AG04449 (cell line): ENCODE measurements around the gene YY2.
"Not testable (repeated sequence)": the region's sequence is repeated elsewhere in the genome, so short reads cannot be mapped to it uniquely, and the experiment has no call there.

Source experiments
- CTCF ChIA-PET: fragments of 350-600 bp; formaldehyde crosslinking; extraction: SDS; loops from one replicate; lab custom pipeline; 2021; ENCODE audit warnings: antibody characterized with exemption; lab: Yijun Ruan, JAX
- POLR2A ChIA-PET: fragments of 400-600, 350-600 bp; formaldehyde crosslinking; extraction: SDS; loops from one replicate; lab custom pipeline; 2020; ENCODE audit warnings: antibody characterized with exemption, inconsistent platforms; lab: Yijun Ruan, JAX
- DNase-seq: peaks from one replicate; pipeline ENCODE4 v3.0.0-alpha.2; 2010; ENCODE audit warnings: low read depth, low spot score
- H3K4me3 ChIP-seq: 2 replicates; pipeline ENCODE4 v1.5.1; 2011; ENCODE audit warnings: low read depth, mild to moderate bottlenecking, control low read depth, low read length
- TF ChIP-seq, protein P1 (sequence below): IDR thresholded peaks from one replicate; pipeline ENCODE4 v1.5.1; 2011; ENCODE audit warnings: mild to moderate bottlenecking, moderate library complexity, low read length, control low read depth, inconsistent platforms; ENCODE audit not compliant: insufficient read depth; ENCODE audit errors: missing control alignments

The YY2 gene

DNA sequence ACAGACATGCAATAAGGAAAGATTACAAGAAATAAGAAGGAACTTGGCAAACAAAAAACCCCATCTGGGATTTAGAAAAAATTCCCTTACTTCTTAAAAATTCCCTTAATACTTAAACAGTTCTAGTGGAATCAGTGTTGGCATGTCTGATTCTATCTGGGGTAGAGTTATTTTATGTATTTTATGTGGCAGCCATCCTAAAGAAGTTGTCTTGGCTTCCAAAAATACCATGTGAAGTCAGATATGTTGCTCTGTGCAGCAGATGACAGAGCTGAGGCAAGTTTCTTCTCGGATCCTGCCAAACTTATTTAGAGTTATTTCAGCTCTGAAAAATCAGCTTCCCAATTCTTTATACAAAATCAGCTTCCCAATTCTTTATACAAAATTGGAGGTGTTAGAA lies 14.7 kb downstream of the YY2 start:
- TF ChIP-seq, protein P1, sequence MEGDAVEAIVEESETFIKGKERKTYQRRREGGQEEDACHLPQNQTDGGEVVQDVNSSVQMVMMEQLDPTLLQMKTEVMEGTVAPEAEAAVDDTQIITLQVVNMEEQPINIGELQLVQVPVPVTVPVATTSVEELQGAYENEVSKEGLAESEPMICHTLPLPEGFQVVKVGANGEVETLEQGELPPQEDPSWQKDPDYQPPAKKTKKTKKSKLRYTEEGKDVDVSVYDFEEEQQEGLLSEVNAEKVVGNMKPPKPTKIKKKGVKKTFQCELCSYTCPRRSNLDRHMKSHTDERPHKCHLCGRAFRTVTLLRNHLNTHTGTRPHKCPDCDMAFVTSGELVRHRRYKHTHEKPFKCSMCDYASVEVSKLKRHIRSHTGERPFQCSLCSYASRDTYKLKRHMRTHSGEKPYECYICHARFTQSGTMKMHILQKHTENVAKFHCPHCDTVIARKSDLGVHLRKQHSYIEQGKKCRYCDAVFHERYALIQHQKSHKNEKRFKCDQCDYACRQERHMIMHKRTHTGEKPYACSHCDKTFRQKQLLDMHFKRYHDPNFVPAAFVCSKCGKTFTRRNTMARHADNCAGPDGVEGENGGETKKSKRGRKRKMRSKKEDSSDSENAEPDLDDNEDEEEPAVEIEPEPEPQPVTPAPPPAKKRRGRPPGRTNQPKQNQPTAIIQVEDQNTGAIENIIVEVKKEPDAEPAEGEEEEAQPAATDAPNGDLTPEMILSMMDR = no peak
- ChIA-PET POLR2A (no interaction called here), CTCF (no interaction called here)
- no peak for DNase-seq
- no peak overlapping the region for H3K4me3 ChIP-seq

DNA sequence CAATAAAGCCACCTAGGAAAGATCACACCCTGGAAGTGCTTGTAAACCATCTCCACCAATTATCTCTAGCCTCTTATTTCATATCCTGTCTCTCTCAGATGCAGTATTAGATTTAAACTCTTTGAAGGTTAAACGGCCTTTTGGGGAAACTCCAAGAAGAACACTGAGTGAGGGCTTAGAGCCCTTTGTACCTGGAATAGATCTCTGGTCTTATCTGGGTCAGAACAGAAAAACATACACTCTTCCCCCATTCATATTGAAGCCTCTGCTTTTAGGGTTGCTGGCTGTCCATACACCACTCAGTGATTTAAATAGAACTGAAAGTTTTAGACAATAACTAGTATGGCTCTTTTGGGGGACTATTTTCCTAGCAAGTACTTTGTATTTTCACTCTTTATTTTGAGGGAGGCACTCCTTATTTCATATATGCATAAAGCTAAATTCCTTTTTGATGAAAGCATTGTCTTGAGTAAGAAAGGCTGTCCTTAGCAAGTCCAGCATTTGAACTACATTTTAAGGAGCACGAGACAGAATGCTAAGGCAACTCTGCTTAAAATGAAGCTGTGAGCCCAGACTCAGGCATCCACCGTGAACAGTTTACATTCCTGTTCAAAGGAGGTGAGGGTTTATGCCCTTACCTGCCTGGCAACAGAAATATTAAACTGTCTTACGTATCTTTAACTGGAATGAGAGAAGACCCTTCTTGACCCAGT lies 17.4 kb downstream of the YY2 start:
- DNase-seq = no peak
- TF ChIP-seq, protein P1 = no peak
- no peak overlapping the region for H3K4me3 ChIP-seq
- ChIA-PET POLR2A (no interaction called here), CTCF (no interaction called here)

DNA sequence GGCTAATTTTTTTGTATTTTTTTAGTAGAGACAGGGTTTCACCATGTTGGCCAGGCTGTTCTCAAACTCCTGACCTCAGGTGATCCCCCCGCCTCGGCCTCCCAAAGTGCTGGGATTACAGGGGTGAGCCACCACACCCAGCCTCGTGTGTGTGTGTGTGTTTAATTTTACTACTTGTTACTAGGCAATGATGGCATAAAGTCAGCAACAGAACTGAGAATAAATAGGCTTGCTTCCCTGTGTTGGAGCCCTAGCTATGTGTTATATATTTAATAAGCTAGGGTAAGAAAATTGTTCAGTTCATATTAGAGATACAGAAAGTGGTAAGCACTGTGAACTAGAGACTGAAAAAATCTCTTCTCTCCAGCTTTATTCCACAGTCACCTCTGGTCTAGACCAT lies 18.4 kb downstream of the YY2 start:
- H3K4me3 ChIP-seq, POLR2A ChIA-PET, DNase-seq, CTCF ChIA-PET: not testable (repeated sequence)

DNA sequence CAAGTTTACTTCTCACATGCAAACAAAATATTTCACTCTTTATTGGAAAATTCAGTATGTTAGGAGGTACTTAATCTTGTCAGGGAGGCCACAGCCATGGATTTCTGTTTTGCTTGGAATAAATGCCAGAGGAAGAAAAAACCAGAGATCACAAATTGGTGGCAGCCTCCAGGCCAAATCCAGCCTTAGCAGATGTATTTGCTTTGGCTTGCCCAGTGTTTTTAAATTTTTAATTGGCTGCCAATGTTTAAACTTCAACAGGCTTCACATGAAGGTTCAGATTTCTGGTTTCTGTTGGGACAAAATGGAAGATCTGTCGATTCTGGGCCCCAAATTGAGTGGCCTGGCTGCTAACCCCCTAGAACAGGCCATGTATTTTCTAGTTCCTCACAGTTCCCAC lies 19.2 kb downstream of the YY2 start:
- ChIA-PET CTCF (no interaction called here), POLR2A (no interaction called here)
- H3K4me3 ChIP-seq = no peak overlapping the region
- TF ChIP-seq, protein P1 = no peak
- DNase-seq = no peak

DNA sequence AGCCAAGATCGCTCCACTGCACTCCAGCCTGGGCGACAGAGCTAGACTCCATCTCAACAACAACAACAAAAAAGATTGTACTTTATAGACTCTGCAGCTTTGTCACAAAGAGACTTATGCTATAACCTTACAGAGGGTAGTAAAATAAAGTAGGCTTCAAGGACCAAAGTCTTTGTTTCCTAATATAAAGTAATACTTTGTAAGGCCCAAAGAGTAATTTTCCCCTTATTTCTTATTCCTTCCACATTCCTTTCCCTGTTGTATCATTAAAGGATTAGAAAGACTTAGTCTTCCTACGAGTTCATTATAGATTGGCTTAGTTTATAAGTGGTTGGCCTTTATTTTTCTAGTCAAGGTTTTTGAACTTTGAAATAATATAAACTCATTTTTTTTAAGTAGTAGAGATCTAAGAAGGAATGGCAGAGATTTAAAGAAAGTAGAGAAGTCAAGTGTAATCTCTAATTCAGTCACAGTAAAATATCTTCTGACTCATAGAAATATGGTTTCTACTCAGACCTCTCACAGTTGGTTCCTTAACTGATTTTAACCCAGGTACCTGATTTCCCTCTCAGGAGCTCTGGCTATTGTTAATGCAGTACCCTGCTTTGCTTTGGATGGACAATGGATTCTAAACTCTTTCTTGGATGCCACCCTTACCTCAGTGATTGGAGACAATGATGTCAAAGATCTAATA lies 26.2 kb downstream of the YY2 start:
- CTCF ChIA-PET = no interaction called here
- POLR2A ChIA-PET = no interaction called here
- H3K4me3 ChIP-seq = no peak overlapping the region
- TF ChIP-seq, protein P1 = no peak
- DNase-seq = no peak

DNA sequence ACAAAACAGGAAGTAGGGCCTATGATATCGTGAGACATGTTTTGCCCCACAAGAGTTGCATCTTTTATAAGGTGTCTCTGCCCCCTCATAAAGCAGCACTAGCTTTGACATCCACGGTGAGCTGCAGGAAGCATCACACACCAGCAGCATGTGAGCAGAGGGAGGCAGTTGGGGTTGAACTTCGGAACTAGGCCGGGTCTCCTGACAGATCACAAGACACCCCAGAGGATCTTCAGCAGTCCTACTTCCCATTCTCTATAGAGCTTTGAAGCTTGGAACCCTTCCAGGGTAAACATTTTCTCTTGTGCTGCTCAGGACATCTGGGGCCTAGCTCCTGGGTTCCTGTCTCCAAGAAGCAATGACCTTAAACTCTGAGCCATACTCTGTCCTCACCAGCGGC lies 27.5 kb downstream of the YY2 start:
- H3K4me3 ChIP-seq = no peak overlapping the region
- no peak for DNase-seq
- POLR2A ChIA-PET = no interaction called here
- CTCF ChIA-PET = no interaction called here
- TF ChIP-seq, protein P1 = no peak
